Medulla oblongata (tissue), 1 donor: ENCODE data around the gene CTNNBIP1.
"Not testable (repeated sequence)": the region's sequence is repeated elsewhere in the genome, so short reads cannot be mapped to it uniquely, and the experiment has no call there.

Experiments used
- DNase-seq: peaks from one replicate; pipeline ENCODE4 v3.0.0-alpha.2; 2015; ENCODE audit errors: extremely low spot score

CTNNBIP1 gene

GRCh38 chr1:9910076-9910422 lies at the start of gene CTNNBIP1:
CTNNBIP1 (minus strand) TSS chr1:9910269; CDS start chr1:9872064, 38,205 bp downstream.
- DNase-seq, result no peak

GRCh38 chr1:9957726-9958125 lies 47.7 kb upstream of the CTNNBIP1 start:
- DNase-seq, result no peak

- no peak for DNase-seq
These were observed 36.2 kb upstream of the CTNNBIP1 start for GRCh38 chr1:9946315-9946714.

- DNase-seq, result peak; percentile 93
These were observed 33.1 kb upstream of the CTNNBIP1 start, which contains the start of the genes LZIC and NMNAT1 for GRCh38 chr1:9942939-9943788. LZIC (minus strand) TSS chr1:9943391; CDS start chr1:9936619, 6,772 bp downstream. NMNAT1 (plus strand) TSS chr1:9943475; CDS start chr1:9972074, 28,599 bp downstream.

GRCh38 chr1:9942399-9942938 lies 32.4 kb upstream of the CTNNBIP1 start:
- DNase-seq, result peak; percentile 30

GRCh38 chr1:9929431-9930385 lies 19.6 kb upstream of the CTNNBIP1 start:
- peak; percentile 91 for DNase-seq

GRCh38 chr1:9927259-9927658 lies 17.2 kb upstream of the CTNNBIP1 start:
- DNase-seq, result no peak

GRCh38 chr1:9922342-9922741 lies 12.3 kb upstream of the CTNNBIP1 start:
- no peak for DNase-seq

- DNase-seq, result no peak
These were observed 10.5 kb upstream of the CTNNBIP1 start for GRCh38 chr1:9920606-9921005.

GRCh38 chr1:9917901-9918300 lies 7.8 kb upstream of the CTNNBIP1 start:
- DNase-seq, result no peak

- not testable (repeated sequence) for DNase-seq
These were observed 7.4 kb upstream of the CTNNBIP1 start for GRCh38 chr1:9917495-9917894.

GRCh38 chr1:9916452-9916851 lies 6.4 kb upstream of the CTNNBIP1 start:
- no peak for DNase-seq

- no peak for DNase-seq
These were observed 4.5 kb upstream of the CTNNBIP1 start for GRCh38 chr1:9914610-9914937.

GRCh38 chr1:9912264-9912936 lies 2.3 kb upstream of the CTNNBIP1 start:
- DNase-seq, result peak; percentile 2

- DNase-seq, result peak; percentile 99
These were observed 532 bp upstream of the CTNNBIP1 start for GRCh38 chr1:9910423-9911178.

GRCh38 chr1:9909234-9910046 lies 629 bp downstream of the CTNNBIP1 start:
- DNase-seq, result no peak

- no peak for DNase-seq
These were observed 1.2 kb downstream of the CTNNBIP1 start for GRCh38 chr1:9908871-9909233.

GRCh38 chr1:9907441-9907840 lies 2.6 kb downstream of the CTNNBIP1 start:
- no peak for DNase-seq

- DNase-seq, result no peak
These were observed 3.6 kb downstream of the CTNNBIP1 start for GRCh38 chr1:9906466-9906865.

GRCh38 chr1:9905010-9905409 lies 5.1 kb downstream of the CTNNBIP1 start:
- no peak for DNase-seq
